Breast epithelium (tissue), 4 donors: ENCODE measurements around the gene PTPRN2. TPM values are rescaled to one million over a fixed set of nuclear protein-coding genes. Genes with fewer than 3 reads are reported as not detected.

Experiments used
- DNase-seq, 2 donors: peaks; one replicate each; pipeline ENCODE4 v3.0.0-alpha.2; 2019; ENCODE audit warnings: low spot score in 2 of 2
- H3K27ac ChIP-seq, 2 donors: fragments of 200-600 bp; sonication (generic) in 1 of 2; one replicate each; pipeline ENCODE4 v1.5.1; 2016 to 2019; ENCODE audit warnings: mild to moderate bottlenecking in 1 of 2
- H3K27me3 ChIP-seq, 2 donors: fragments of 200-600 bp; sonication (generic) in 1 of 2; one replicate each; pipeline versions ENCODE4 v1.5.1 to v1.6.0; 2017 to 2019; ENCODE audit warnings: control low read depth in 1 of 2, mild to moderate bottlenecking in 1 of 2
- H3K36me3 ChIP-seq: fragments of 200-600 bp; one replicate; pipeline ENCODE4 v1.5.1; 2019
- H3K4me1 ChIP-seq, 2 donors: fragments of 200-600 bp; sonication (generic); one replicate each; pipeline ENCODE4 v1.5.1; 2016 to 2019; ENCODE audit warnings: control low read depth in 1 of 2
- H3K4me3 ChIP-seq, 3 donors: fragments of 200-600 bp; sonication (generic); 1 replicate in 2 of 3; 2 replicates in 1 of 3; pipeline ENCODE4 v1.5.1; 2016 to 2019; ENCODE audit warnings: mild to moderate bottlenecking in 3 of 3, moderate library complexity in 2 of 3
- H3K9me3 ChIP-seq, 2 donors: fragments of 200-600 bp; sonication (generic) in 1 of 2; one replicate each; pipeline ENCODE4 v1.5.1; 2016 to 2019; ENCODE audit warnings: control low read depth in 1 of 2
- POLR2A ChIP-seq: fragments of 450-650 bp; IDR thresholded peaks from one replicate; pipeline ENCODE4 v1.6.1; 2016; ENCODE audit warnings: antibody characterized with exemption, mild to moderate bottlenecking, moderate library complexity
- POLR2AphosphoS5 ChIP-seq, 3 donors: sonication (generic); formaldehyde crosslinking; IDR thresholded peaks; one replicate each; pipeline ENCODE4 v1.6.1; 2017; ENCODE audit warnings: antibody characterized with exemption in 3 of 3
- intact Hi-C: fragments of 100-400 bp; cut with DNase I; formaldehyde crosslinking; loops from one replicate; pipeline ENCODE4 v1.15.1; 2023; ENCODE audit warnings: low total_unique reads
- total RNA-seq, 3 donors: library from RNA; depleted of rRNA; stranded (reverse); fragments of >200 nt; gene quantifications; one replicate each; pipeline ENCODE4 v1.1.0, GENCODE V29; 2016
- TF ChIP-seq, protein P1 (sequence below), 3 donors: fragments of 450-650 bp; IDR thresholded peaks; one replicate each; pipeline ENCODE4 v1.5.1; 2016 to 2017; ENCODE audit warnings: antibody characterized with exemption in 3 of 3, mild to moderate bottlenecking in 3 of 3, moderate library complexity in 3 of 3

The PTPRN2 gene
- total RNA-seq, 3 donors from 2014 or later: 1.6 to 2.2 (median 2.2) TPM

DNA sequence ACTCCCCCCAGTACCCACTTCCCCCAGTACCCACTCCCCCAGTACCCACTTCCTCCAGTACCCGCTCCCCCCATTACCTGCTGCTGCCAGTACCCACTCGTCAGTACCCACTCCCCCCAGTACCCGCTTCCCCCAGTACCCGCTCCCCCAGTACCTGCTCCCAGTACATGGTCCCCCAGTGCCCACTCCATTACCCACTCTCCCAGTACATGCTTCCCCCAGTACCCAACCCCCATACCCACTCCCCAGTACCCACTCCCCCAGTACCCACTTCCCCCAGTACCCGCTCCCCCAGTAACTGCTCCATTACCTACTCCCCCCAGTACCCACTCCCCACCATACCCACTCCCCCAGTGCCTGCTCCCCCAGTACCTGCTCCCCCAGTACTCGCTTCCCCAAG, 700.2 kb downstream of the PTPRN2 start:
- DNase-seq: no peak
- Histone ChIP-seq H3K36me3 (no peaks in the 10 kb centered on the region), H3K27me3 (peaks cover 0 to 3% of the 10 kb centered on the region in 2 donors), H3K9me3 (peaks cover 0 to 16% of the 10 kb centered on the region in 2 donors), H3K4me1 (no peaks in the 10 kb centered on the region), H3K4me3 (no peak overlapping the region), H3K27ac (no peak overlapping the region)
- TF ChIP-seq POLR2A (no peak), POLR2AphosphoS5 (IDR thresholded peaks at IDR 0.05) (no peak)
- TF ChIP-seq, protein P1, sequence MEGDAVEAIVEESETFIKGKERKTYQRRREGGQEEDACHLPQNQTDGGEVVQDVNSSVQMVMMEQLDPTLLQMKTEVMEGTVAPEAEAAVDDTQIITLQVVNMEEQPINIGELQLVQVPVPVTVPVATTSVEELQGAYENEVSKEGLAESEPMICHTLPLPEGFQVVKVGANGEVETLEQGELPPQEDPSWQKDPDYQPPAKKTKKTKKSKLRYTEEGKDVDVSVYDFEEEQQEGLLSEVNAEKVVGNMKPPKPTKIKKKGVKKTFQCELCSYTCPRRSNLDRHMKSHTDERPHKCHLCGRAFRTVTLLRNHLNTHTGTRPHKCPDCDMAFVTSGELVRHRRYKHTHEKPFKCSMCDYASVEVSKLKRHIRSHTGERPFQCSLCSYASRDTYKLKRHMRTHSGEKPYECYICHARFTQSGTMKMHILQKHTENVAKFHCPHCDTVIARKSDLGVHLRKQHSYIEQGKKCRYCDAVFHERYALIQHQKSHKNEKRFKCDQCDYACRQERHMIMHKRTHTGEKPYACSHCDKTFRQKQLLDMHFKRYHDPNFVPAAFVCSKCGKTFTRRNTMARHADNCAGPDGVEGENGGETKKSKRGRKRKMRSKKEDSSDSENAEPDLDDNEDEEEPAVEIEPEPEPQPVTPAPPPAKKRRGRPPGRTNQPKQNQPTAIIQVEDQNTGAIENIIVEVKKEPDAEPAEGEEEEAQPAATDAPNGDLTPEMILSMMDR (IDR thresholded peaks at IDR 0.05): no peak
- intact Hi-C loops: no loop called here

DNA sequence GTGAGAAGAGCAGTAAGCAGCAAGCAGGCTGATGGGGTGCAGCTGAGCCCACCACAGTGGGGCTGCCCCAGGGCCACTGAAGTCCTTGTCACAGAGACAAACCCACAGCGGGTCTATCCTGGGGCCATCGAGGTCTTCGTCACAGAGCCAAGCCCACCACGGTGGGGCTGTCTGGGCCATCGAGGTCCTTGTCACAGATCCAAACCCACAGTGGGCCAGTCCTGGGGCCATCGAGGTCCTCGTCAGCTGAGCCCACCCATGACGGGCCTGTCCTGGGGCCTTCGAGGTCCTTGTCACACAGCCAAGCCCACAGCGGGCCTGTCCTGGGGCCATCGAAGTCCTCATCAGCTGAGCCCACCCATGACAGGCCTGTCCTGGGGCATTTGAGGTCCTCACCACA, 700.9 kb downstream of the PTPRN2 start:
- intact Hi-C loops: no loop called here
- DNase-seq: no peak
- peaks cover 0 to 3% of the 10 kb centered on the region in 2 donors for H3K27me3 ChIP-seq

DNA sequence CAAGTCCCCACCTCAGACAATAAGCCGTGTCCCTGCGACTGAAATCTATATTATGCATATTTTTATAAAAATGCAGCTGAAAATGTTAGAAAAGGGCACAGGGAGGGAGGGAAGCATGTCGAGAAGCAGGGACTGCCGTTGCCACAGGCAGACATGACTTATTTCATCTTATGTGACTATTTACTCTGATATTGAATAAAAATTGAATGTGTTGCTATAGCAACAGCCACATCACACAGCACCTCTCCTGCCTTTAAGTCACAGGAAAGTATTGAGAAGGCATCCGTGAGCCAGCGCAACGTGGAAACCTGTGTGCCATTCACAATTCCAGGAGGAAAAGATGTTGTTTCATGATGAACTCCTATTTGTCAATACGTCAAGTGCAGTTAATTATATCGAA, 701.4 kb downstream of the PTPRN2 start:
- TF ChIP-seq, protein P1 (IDR thresholded peaks at IDR 0.05): no peak
- TF ChIP-seq POLR2AphosphoS5 (IDR thresholded peaks at IDR 0.05) (no peak), POLR2A (no peak)
- no peak overlapping the region for H3K27ac ChIP-seq
- H3K4me1 ChIP-seq: no peaks in the 10 kb centered on the region
- H3K9me3 ChIP-seq: peaks cover 0 to 16% of the 10 kb centered on the region in 2 donors
- H3K27me3 ChIP-seq: no peaks in the 10 kb centered on the region
- intact Hi-C loops: no loop called here
- DNase-seq: no peak
- no peak overlapping the region for H3K4me3 ChIP-seq
- no peaks in the 10 kb centered on the region for H3K36me3 ChIP-seq

More for the DNA sequence above, 700.9 kb downstream of the PTPRN2 start:
- H3K9me3 ChIP-seq: peaks cover 0 to 16% of the 10 kb centered on the region in 2 donors
- no peaks in the 10 kb centered on the region for H3K4me1 ChIP-seq
- no peak overlapping the region for H3K27ac ChIP-seq
- no peaks in the 10 kb centered on the region for H3K36me3 ChIP-seq
- H3K4me3 ChIP-seq: no peak overlapping the region
- TF ChIP-seq POLR2AphosphoS5 (IDR thresholded peaks at IDR 0.05) (no peak), POLR2A (no peak)
- TF ChIP-seq, protein P1 (IDR thresholded peaks at IDR 0.05): no peak

DNA sequence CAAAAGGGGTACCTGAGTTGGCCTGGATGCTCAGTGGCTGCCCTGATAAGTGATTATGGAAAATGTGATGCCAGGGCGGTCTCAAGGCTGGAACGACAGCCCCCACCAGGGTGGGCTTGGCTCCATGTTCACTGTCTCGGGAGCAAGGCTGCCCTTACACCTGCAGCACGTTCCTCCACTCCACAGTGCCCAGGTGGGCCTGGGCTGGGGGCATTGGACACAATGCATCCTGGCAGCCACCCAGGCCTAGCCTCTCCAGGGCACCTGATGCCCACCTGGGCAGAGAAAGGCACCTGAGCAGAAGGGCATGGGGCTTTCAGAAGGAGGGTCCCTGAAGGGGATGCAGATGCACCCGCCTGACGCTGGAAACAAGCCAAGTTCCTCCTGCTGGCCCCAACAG, 702.5 kb downstream of the PTPRN2 start:
- H3K36me3 ChIP-seq: no peaks in the 10 kb centered on the region
- H3K9me3 ChIP-seq: peaks cover 0 to 16% of the 10 kb centered on the region in 2 donors
- H3K27me3 ChIP-seq: no peaks in the 10 kb centered on the region
- H3K27ac ChIP-seq: no peak overlapping the region
- TF ChIP-seq POLR2A (no peak), POLR2AphosphoS5 (IDR thresholded peaks at IDR 0.05) (no peak)
- TF ChIP-seq, protein P1 (IDR thresholded peaks at IDR 0.05): no peak
- DNase-seq: no peak
- no peaks in the 10 kb centered on the region for H3K4me1 ChIP-seq
- intact Hi-C loops: no loop called here
- H3K4me3 ChIP-seq: no peak overlapping the region

DNA sequence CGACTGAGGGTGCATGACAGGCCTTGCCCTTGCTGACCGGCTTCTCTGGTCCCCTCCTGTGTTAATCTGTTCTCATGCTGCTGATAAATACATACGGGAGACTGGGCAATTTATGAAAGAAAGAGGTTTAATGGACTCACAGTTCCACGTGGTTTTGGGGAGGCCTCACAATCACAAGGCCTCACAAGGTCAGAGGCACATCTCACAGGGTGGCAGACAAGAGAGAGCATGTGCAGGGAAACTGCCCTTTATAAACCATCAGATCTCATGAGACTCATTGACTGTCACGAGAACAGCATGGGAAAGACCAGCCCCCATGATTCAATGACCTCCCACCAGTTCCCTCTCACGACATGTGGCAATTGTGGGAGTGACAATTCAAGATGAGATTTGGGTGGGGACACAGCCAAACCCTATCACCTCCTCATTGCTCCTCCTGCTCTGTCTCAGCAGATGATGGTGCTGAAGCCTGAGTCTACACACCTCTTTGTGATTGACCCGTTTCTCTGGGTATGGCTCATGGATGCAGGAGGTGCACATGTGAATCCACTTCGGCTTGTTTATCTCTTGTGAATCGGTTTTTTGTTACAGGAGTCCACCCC, 703.1 kb downstream of the PTPRN2 start:
- intact Hi-C loops: no loop called here
- H3K4me1 ChIP-seq: no peaks in the 10 kb centered on the region
- H3K27me3 ChIP-seq: no peaks in the 10 kb centered on the region

More for the DNA sequence above, 703.1 kb downstream of the PTPRN2 start:
- TF ChIP-seq POLR2AphosphoS5 (IDR thresholded peaks at IDR 0.05) (no peak), POLR2A (no peak)
- TF ChIP-seq, protein P1 (IDR thresholded peaks at IDR 0.05): no peak
- Histone ChIP-seq H3K9me3 (peaks cover 0 to 16% of the 10 kb centered on the region in 2 donors), H3K27ac (no peak overlapping the region), H3K36me3 (no peaks in the 10 kb centered on the region), H3K4me3 (no peak overlapping the region)
- no peak for DNase-seq
